NT2/D1 (cell line): ENCODE data around the gene ERGIC1.

ENCODE experiments used
- DNase-seq: peaks from one replicate; pipeline ENCODE4 v3.0.0-alpha.2; 2011; ENCODE audit warnings: low read depth, low spot score
- H3K27me3 ChIP-seq: 2 replicates; pipeline ENCODE4 v1.6.0; 2011; ENCODE audit warnings: mild to moderate bottlenecking; ENCODE audit not compliant: insufficient read length, insufficient read depth
- H3K36me3 ChIP-seq: 2 replicates; pipeline ENCODE4 v1.6.1; 2011; ENCODE audit warnings: mild to moderate bottlenecking, low read length, mixed read lengths; ENCODE audit not compliant: insufficient read depth, insufficient read length
- H3K4me1 ChIP-seq: 2 replicates; pipeline ENCODE4 v1.5.1; 2011; ENCODE audit not compliant: insufficient read depth, insufficient read length
- H3K4me3 ChIP-seq: 2 replicates; pipeline ENCODE4 v1.5.1; 2011; ENCODE audit warnings: low read depth; ENCODE audit not compliant: insufficient read length
- H3K9ac ChIP-seq: 2 replicates; pipeline ENCODE4 v1.6.0; 2011; ENCODE audit warnings: low read depth; ENCODE audit not compliant: insufficient read length
- H3K9me3 ChIP-seq: 2 replicates; pipeline ENCODE4 v1.5.1; 2011; ENCODE audit warnings: mild to moderate bottlenecking, low read length; ENCODE audit not compliant: insufficient read depth
- SUZ12 ChIP-seq: IDR thresholded peaks from 2 replicates; pipeline ENCODE4 v1.6.1; 2011; ENCODE audit not compliant: insufficient read length, insufficient read depth; ENCODE audit errors: extremely low read depth
- YY1 ChIP-seq: IDR thresholded peaks from 2 replicates; pipeline ENCODE4 v1.6.1; 2011; ENCODE audit not compliant: insufficient read length, insufficient read depth
- ZNF274 ChIP-seq: IDR thresholded peaks from 2 replicates; pipeline ENCODE4 v1.6.1; 2011; ENCODE audit warnings: mild to moderate bottlenecking, low read depth, low read length

Gene ERGIC1

GRCh38 chr5:172875505-172876279 is 41.6 kb downstream of the ERGIC1 start:
- Histone ChIP-seq H3K4me1 (peaks cover 3% of the 10 kb centered on the region), H3K9ac (no peak overlapping the region), H3K36me3 (peaks cover 16% of the 10 kb centered on the region), H3K9me3 (no peaks in the 10 kb centered on the region), H3K27me3 (no peaks in the 10 kb centered on the region), H3K4me3 (no peak overlapping the region)
- DNase-seq: no peak
- TF ChIP-seq YY1 (no peak), ZNF274 (no peak), SUZ12 (no peak)

GRCh38 chr5:172876578-172876977 is 42.5 kb downstream of the ERGIC1 start:
- TF ChIP-seq ZNF274 (no peak), SUZ12 (no peak), YY1 (no peak)
- H3K4me1 ChIP-seq: no peaks in the 10 kb centered on the region
- no peaks in the 10 kb centered on the region for H3K27me3 ChIP-seq
- H3K36me3 ChIP-seq: peaks cover 16% of the 10 kb centered on the region
- H3K9me3 ChIP-seq: no peaks in the 10 kb centered on the region
- no peak overlapping the region for H3K9ac ChIP-seq
- H3K4me3 ChIP-seq: no peak overlapping the region
- no peak for DNase-seq

- H3K4me1 ChIP-seq: no peaks in the 10 kb centered on the region
- H3K36me3 ChIP-seq: peaks cover 16% of the 10 kb centered on the region
- no peak overlapping the region for H3K4me3 ChIP-seq
- no peaks in the 10 kb centered on the region for H3K27me3 ChIP-seq
- no peaks in the 10 kb centered on the region for H3K9me3 ChIP-seq
- no peak overlapping the region for H3K9ac ChIP-seq
- DNase-seq: no peak
- TF ChIP-seq SUZ12 (no peak), ZNF274 (no peak), YY1 (no peak)
Observed at GRCh38 chr5:172877466-172878260, 43.6 kb downstream of the ERGIC1 start.

- H3K27me3 ChIP-seq: no peaks in the 10 kb centered on the region
- H3K9ac ChIP-seq: no peak overlapping the region
- no peak for DNase-seq
- no peaks in the 10 kb centered on the region for H3K9me3 ChIP-seq
- H3K4me1 ChIP-seq: no peaks in the 10 kb centered on the region
- H3K36me3 ChIP-seq: peaks cover 11% of the 10 kb centered on the region
- TF ChIP-seq YY1 (no peak), SUZ12 (no peak), ZNF274 (no peak)
- no peak overlapping the region for H3K4me3 ChIP-seq
Observed at GRCh38 chr5:172878585-172878932, 44.5 kb downstream of the ERGIC1 start.

GRCh38 chr5:172878933-172879752 is 45.1 kb downstream of the ERGIC1 start:
- Histone ChIP-seq H3K4me1 (no peaks in the 10 kb centered on the region), H3K9me3 (no peaks in the 10 kb centered on the region), H3K27me3 (no peaks in the 10 kb centered on the region), H3K4me3 (no peak overlapping the region), H3K36me3 (peaks cover 7% of the 10 kb centered on the region), H3K9ac (no peak overlapping the region)
- DNase-seq: no peak
- TF ChIP-seq SUZ12 (no peak), ZNF274 (no peak), YY1 (no peak)

- H3K9me3 ChIP-seq: no peaks in the 10 kb centered on the region
- no peaks in the 10 kb centered on the region for H3K27me3 ChIP-seq
- no peak for TF ChIP-seq YY1
- no peak for TF ChIP-seq ZNF274
- no peak for TF ChIP-seq SUZ12
- no peak overlapping the region for H3K9ac ChIP-seq
- no peaks in the 10 kb centered on the region for H3K4me1 ChIP-seq
- no peak overlapping the region for H3K4me3 ChIP-seq
- peaks cover 15% of the 10 kb centered on the region for H3K36me3 ChIP-seq
- no peak for DNase-seq
Observed at GRCh38 chr5:172881691-172882370, 47.8 kb downstream of the ERGIC1 start.

- TF ChIP-seq ZNF274 (no peak), YY1 (no peak), SUZ12 (no peak)
- Histone ChIP-seq H3K4me3 (no peak overlapping the region), H3K9me3 (no peaks in the 10 kb centered on the region), H3K36me3 (peaks cover 17% of the 10 kb centered on the region), H3K9ac (no peak overlapping the region), H3K4me1 (no peaks in the 10 kb centered on the region), H3K27me3 (no peaks in the 10 kb centered on the region)
- no peak for DNase-seq
Observed at GRCh38 chr5:172883066-172883465, 49.0 kb downstream of the ERGIC1 start.
